ENCODE measurements around the gene E2F3. TPM values are rescaled to one million over a fixed set of nuclear protein-coding genes. Genes with fewer than 3 reads are reported as not detected.

Gene E2F3
- total RNA-seq, 1 experiment from 2014 or later = 30.2 TPM

DNA sequence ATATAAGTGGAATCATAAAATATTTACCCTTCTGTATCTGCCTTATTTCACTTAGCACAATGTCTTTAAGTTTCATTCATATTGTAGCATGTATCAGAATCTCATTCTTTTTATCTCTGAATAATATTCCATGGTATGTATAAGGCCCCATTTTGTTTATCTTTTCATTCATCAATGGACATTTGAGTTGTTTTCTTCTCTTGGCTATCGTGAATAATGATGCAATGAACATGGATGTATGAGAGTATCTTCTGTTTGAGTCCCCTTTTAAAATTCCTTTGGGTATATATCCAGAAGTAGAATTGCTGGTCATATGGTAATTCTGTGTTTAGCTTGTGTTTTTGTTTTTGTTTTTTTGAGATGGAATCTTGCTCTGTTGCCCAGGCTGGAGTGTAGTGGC, 39.6 kb downstream of the E2F3 start:
- TF ChIP-seq TP53 (CRISPR knock-in tag; IDR thresholded peaks at IDR 0.05) (no peak), NR2C2 (CRISPR knock-in tag; IDR thresholded peaks at IDR 0.05) (no peak), SMAD3 (CRISPR knock-in tag; IDR thresholded peaks at IDR 0.05; ENCODE audit: borderline replicate concordance) (no peak), JAZF1 (CRISPR knock-in tag; IDR thresholded peaks at IDR 0.05) (no peak), SOX15 (CRISPR knock-in tag; IDR thresholded peaks at IDR 0.05) (no peak), RELA (CRISPR knock-in tag; IDR thresholded peaks at IDR 0.05; ENCODE audit: borderline replicate concordance) (no peak), ZNF219 (CRISPR knock-in tag; IDR thresholded peaks at IDR 0.05; ENCODE audit: borderline replicate concordance) (no peak), ZNF423 (CRISPR knock-in tag; IDR thresholded peaks at IDR 0.05) (no peak), ATF1 (CRISPR knock-in tag; IDR thresholded peaks at IDR 0.05) (no peak), ELF4 (CRISPR knock-in tag; IDR thresholded peaks at IDR 0.05; ENCODE audit: low read depth) (no peak), ESRRA (CRISPR knock-in tag; IDR thresholded peaks at IDR 0.05; ENCODE audit: borderline replicate concordance) (no peak)
- TF ChIP-seq, protein P1, sequence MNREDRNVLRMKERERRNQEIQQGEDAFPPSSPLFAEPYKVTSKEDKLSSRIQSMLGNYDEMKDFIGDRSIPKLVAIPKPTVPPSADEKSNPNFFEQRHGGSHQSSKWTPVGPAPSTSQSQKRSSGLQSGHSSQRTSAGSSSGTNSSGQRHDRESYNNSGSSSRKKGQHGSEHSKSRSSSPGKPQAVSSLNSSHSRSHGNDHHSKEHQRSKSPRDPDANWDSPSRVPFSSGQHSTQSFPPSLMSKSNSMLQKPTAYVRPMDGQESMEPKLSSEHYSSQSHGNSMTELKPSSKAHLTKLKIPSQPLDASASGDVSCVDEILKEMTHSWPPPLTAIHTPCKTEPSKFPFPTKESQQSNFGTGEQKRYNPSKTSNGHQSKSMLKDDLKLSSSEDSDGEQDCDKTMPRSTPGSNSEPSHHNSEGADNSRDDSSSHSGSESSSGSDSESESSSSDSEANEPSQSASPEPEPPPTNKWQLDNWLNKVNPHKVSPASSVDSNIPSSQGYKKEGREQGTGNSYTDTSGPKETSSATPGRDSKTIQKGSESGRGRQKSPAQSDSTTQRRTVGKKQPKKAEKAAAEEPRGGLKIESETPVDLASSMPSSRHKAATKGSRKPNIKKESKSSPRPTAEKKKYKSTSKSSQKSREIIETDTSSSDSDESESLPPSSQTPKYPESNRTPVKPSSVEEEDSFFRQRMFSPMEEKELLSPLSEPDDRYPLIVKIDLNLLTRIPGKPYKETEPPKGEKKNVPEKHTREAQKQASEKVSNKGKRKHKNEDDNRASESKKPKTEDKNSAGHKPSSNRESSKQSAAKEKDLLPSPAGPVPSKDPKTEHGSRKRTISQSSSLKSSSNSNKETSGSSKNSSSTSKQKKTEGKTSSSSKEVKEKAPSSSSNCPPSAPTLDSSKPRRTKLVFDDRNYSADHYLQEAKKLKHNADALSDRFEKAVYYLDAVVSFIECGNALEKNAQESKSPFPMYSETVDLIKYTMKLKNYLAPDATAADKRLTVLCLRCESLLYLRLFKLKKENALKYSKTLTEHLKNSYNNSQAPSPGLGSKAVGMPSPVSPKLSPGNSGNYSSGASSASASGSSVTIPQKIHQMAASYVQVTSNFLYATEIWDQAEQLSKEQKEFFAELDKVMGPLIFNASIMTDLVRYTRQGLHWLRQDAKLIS (CRISPR knock-in tag; IDR thresholded peaks at IDR 0.05; ENCODE audit: borderline replicate concordance) = no peak
- TF ChIP-seq, protein P2, sequence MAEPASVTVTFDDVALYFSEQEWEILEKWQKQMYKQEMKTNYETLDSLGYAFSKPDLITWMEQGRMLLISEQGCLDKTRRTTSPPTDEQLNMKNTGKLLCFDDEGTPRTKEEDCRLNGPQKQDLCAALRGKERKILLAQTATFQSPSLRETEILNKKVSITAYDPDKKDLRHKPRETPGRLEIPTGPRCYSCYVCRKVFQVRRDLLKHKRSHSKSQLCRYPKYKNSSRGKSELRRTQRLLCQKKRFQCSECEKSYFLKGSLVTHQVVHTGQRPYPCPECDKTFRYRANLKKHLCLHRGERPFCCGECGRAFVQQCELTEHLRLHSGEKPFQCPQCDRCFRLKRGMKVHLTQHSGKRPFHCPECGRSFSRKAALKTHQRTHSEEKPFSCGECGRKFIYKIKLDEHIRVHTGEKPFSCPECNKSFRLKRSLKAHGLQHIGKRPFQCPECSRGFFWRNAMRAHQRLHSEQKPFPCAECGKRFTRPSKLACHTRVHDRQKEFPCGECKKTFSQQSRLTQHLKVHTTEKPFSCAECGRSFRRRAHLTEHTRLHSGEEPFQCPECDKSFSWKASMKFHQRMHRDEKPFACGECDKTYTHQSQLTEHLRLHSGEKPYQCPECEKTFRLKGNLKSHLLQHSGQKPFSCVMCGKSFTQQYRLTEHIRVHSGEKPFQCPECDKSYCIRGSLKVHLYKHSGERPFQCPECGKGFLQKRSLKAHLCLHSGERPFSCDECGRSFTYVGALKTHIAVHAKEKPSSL (CRISPR knock-in tag; conservative IDR thresholded peaks at IDR 0.05) = no peak
- TF ChIP-seq, protein P3, sequence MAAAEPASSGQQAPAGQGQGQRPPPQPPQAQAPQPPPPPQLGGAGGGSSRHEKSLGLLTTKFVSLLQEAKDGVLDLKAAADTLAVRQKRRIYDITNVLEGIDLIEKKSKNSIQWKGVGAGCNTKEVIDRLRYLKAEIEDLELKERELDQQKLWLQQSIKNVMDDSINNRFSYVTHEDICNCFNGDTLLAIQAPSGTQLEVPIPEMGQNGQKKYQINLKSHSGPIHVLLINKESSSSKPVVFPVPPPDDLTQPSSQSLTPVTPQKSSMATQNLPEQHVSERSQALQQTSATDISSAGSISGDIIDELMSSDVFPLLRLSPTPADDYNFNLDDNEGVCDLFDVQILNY (CRISPR knock-in tag; IDR thresholded peaks at IDR 0.05) = no peak
- TF ChIP-seq, protein P4, sequence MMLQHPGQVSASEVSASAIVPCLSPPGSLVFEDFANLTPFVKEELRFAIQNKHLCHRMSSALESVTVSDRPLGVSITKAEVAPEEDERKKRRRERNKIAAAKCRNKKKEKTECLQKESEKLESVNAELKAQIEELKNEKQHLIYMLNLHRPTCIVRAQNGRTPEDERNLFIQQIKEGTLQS (CRISPR knock-in tag; conservative IDR thresholded peaks at IDR 0.05) = no peak
- TF ChIP-seq, protein P5, sequence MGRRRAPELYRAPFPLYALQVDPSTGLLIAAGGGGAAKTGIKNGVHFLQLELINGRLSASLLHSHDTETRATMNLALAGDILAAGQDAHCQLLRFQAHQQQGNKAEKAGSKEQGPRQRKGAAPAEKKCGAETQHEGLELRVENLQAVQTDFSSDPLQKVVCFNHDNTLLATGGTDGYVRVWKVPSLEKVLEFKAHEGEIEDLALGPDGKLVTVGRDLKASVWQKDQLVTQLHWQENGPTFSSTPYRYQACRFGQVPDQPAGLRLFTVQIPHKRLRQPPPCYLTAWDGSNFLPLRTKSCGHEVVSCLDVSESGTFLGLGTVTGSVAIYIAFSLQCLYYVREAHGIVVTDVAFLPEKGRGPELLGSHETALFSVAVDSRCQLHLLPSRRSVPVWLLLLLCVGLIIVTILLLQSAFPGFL (CRISPR knock-in tag; IDR thresholded peaks at IDR 0.05; ENCODE audit: borderline replicate concordance) = no peak
- TF ChIP-seq, protein P6, sequence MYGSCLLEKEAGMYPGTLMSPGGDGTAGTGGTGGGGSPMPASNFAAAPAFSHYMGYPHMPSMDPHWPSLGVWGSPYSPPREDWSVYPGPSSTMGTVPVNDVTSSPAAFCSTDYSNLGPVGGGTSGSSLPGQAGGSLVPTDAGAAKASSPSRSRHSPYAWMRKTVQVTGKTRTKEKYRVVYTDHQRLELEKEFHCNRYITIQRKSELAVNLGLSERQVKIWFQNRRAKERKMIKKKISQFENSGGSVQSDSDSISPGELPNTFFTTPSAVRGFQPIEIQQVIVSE (CRISPR knock-in tag; IDR thresholded peaks at IDR 0.05; ENCODE audit: borderline replicate concordance) = no peak
- TF ChIP-seq, protein P7, sequence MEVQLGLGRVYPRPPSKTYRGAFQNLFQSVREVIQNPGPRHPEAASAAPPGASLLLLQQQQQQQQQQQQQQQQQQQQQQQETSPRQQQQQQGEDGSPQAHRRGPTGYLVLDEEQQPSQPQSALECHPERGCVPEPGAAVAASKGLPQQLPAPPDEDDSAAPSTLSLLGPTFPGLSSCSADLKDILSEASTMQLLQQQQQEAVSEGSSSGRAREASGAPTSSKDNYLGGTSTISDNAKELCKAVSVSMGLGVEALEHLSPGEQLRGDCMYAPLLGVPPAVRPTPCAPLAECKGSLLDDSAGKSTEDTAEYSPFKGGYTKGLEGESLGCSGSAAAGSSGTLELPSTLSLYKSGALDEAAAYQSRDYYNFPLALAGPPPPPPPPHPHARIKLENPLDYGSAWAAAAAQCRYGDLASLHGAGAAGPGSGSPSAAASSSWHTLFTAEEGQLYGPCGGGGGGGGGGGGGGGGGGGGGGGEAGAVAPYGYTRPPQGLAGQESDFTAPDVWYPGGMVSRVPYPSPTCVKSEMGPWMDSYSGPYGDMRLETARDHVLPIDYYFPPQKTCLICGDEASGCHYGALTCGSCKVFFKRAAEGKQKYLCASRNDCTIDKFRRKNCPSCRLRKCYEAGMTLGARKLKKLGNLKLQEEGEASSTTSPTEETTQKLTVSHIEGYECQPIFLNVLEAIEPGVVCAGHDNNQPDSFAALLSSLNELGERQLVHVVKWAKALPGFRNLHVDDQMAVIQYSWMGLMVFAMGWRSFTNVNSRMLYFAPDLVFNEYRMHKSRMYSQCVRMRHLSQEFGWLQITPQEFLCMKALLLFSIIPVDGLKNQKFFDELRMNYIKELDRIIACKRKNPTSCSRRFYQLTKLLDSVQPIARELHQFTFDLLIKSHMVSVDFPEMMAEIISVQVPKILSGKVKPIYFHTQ (CRISPR knock-in tag; IDR thresholded peaks at IDR 0.05) = no peak
- TF ChIP-seq, protein P8, sequence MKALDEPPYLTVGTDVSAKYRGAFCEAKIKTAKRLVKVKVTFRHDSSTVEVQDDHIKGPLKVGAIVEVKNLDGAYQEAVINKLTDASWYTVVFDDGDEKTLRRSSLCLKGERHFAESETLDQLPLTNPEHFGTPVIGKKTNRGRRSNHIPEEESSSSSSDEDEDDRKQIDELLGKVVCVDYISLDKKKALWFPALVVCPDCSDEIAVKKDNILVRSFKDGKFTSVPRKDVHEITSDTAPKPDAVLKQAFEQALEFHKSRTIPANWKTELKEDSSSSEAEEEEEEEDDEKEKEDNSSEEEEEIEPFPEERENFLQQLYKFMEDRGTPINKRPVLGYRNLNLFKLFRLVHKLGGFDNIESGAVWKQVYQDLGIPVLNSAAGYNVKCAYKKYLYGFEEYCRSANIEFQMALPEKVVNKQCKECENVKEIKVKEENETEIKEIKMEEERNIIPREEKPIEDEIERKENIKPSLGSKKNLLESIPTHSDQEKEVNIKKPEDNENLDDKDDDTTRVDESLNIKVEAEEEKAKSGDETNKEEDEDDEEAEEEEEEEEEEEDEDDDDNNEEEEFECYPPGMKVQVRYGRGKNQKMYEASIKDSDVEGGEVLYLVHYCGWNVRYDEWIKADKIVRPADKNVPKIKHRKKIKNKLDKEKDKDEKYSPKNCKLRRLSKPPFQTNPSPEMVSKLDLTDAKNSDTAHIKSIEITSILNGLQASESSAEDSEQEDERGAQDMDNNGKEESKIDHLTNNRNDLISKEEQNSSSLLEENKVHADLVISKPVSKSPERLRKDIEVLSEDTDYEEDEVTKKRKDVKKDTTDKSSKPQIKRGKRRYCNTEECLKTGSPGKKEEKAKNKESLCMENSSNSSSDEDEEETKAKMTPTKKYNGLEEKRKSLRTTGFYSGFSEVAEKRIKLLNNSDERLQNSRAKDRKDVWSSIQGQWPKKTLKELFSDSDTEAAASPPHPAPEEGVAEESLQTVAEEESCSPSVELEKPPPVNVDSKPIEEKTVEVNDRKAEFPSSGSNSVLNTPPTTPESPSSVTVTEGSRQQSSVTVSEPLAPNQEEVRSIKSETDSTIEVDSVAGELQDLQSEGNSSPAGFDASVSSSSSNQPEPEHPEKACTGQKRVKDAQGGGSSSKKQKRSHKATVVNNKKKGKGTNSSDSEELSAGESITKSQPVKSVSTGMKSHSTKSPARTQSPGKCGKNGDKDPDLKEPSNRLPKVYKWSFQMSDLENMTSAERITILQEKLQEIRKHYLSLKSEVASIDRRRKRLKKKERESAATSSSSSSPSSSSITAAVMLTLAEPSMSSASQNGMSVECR (CRISPR knock-in tag; IDR thresholded peaks at IDR 0.05; ENCODE audit: borderline replicate concordance) = no peak
- no peak overlapping the region for H3K4me3 Mint-ChIP-seq
- H3K4me1 Mint-ChIP-seq = peaks cover 50% of the 10 kb centered on the region
- H3K36me3 Mint-ChIP-seq = peaks cover 12% of the 10 kb centered on the region
- peak overlapping the region; percentile 83 for H3K27ac Mint-ChIP-seq
- ChIA-PET POLR2A (no interaction called here), CTCF (no interaction called here)
- DNase-seq (ENCODE audit: low spot score) (no peak), ATAC-seq (no peak)
- H3K27me3 Mint-ChIP-seq (ENCODE audit: low read depth) = no peaks in the 10 kb centered on the region
- H3K9me3 Mint-ChIP-seq = no peaks in the 10 kb centered on the region

Data from WTC11 (cell line).